ENCODE measurements around the gene MYO5A. TPM values are rescaled to one million over a fixed set of nuclear protein-coding genes. Genes with fewer than 3 reads are reported as not detected.

Gene MYO5A
- total and polyA plus RNA-seq, 10 of the 15 experiments (the other 5 are each of a cell fraction or from before 2014, with no cell fraction given), result 4.2 to 42.9 (median 31.1) TPM

DNA sequence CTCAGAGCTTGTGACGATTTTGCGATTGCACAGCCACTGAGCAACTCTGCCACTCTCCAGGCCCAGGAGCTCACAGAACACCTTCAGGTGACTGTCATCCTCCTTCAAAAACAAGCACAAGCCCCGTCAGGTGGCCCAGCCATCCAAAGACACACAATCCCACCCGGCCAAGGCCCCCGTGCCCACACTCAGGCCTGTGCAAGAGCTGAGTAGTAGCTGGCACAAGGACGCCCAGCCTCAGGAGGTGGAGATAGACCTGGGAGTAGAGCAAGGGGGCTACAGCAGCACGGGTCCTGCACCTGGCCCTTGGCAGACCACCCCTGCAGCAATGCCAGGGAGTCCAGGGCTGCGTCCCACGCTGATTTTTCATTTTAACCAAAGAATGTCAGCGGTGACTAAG lies 267.7 kb downstream of the MYO5A start:
- peaks cover 26% of the 10 kb centered on the region for H3K4me1 ChIP-seq (ENCODE audit: control insufficient read depth, insufficient read depth, low read length)
- no peak overlapping the region for H3K4me3 ChIP-seq
- no peaks in the 10 kb centered on the region for H4K20me1 ChIP-seq (ENCODE audit: control insufficient read depth, insufficient read depth)
- ChIA-PET SMC1A (ENCODE audit: uncharacterized antibody, unreplicated experiment) (interaction anchor here (1.0 to 10.7 kb wide), 14 partner anchors 27 to 477 kb away, joined by 3 to 143 read pairs (median 5); no protein-coding TSS in a partner anchor), CTCF (interaction anchor here (0.8 to 10.5 kb wide), 12 partner anchors 9 to 477 kb away, joined by 3 to 191 read pairs (median 6); no protein-coding TSS in a partner anchor), POLR2A (interaction anchor here (1.0 kb wide), 1 partner anchor 422 kb away, joined by 3 read pairs; no protein-coding TSS in a partner anchor), RAD21 (ENCODE audit: unreplicated experiment) (interaction anchor here (0.8 to 11.0 kb wide), 9 partner anchors 10 to 472 kb away, joined by 3 to 121 read pairs (median 4); no protein-coding TSS in a partner anchor)
- H3K9me3 ChIP-seq (replicated peaks; ENCODE audit: control insufficient read depth, insufficient read depth, low read length), result no peaks in the 10 kb centered on the region
- no TSS peak for BruUV-seq (replicated peaks)
- TF ChIP-seq SP1 (IDR thresholded peaks at IDR 0.05; ENCODE audit: low read depth, low read length) (no peak), NFIC (IDR thresholded peaks at IDR 0.05; ENCODE audit: low read depth, low read length) (no peak)
- H3K27ac ChIP-seq (ENCODE audit: control insufficient read depth, insufficient read depth), result peak overlapping the region; percentile 95
- ATAC-seq (no peak), DNase-seq (ENCODE audit: low read depth, low spot score) (no peak), FAIRE-seq (no peak)
- in situ Hi-C loops (cut with MboI), result no loop called here
- no peaks in the 10 kb centered on the region for H3K27me3 ChIP-seq (replicated peaks in 1 of 2; ENCODE audit: control insufficient read depth in 2 of 2, insufficient read depth in 2 of 2, low read length in 1 of 2)
- intact Hi-C loops (cut with micrococcal nuclease; ENCODE audit: unreplicated experiment), result loop anchor here (5.0 kb wide), 1 partner anchor 46 kb away; no protein-coding TSS in a partner anchor
- H3K36me3 ChIP-seq (ENCODE audit: control insufficient read depth in 2 of 2, insufficient read depth in 2 of 2, low read length in 1 of 2), result no peaks in the 10 kb centered on the region
- 97% methylated on average over 10 of the region's 10 CpGs for WGBS (ENCODE audit: insufficient coverage, insufficient replicate concordance, low lambda C conversion rate, missing lambda C conversion rate)
- H3K79me2 ChIP-seq (ENCODE audit: control insufficient read depth, insufficient read depth, low read length), result no peaks in the 10 kb centered on the region
- H3K9ac ChIP-seq (ENCODE audit: control insufficient read depth, insufficient read depth, low read length), result peak overlapping the region; percentile 73; the same call in 1 of the 2 replicates
- no peak overlapping the region; the same call in 1 of the 2 replicates for H2AFZ ChIP-seq (ENCODE audit: control insufficient read depth, low read depth, low read length)
- H3K4me2 ChIP-seq (ENCODE audit: control insufficient read depth, insufficient read depth), result no peak overlapping the region; the same call in 1 of the 2 replicates

DNA sequence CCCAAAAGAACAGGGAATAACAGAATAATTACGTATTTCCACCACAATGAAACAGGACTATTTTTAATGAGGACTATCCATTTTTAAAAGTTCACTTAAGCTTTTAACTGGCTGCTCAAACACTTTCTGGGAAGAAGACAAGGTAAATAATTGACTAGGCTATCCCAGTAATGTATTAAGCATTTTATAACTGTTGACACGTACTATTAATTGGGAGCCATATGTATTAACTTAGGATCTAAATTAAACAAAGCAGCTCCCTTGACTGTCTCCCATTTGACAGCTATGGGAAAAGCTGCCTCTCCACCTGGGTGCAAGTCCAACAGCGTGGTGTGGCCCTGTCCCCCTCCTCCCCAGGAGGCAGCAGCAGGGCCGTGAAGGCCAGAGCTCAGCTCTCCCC lies 269.2 kb downstream of the MYO5A start:
- POLR2A ChIA-PET, result interaction anchor here (0.5 kb wide), 1 partner anchor 293 kb away, joined by 6 read pairs; no protein-coding TSS in a partner anchor
- no peak overlapping the region for H3K4me2 ChIP-seq (ENCODE audit: control insufficient read depth, insufficient read depth)
- peaks cover 29% of the 10 kb centered on the region for H3K4me1 ChIP-seq (ENCODE audit: control insufficient read depth, insufficient read depth, low read length)
- 83% methylated on average over 4 of the region's 4 CpGs for WGBS (ENCODE audit: insufficient coverage, insufficient replicate concordance, low lambda C conversion rate, missing lambda C conversion rate)
- H3K4me3 ChIP-seq, result no peak overlapping the region
- SMC1A ChIA-PET (ENCODE audit: uncharacterized antibody, unreplicated experiment), result interaction anchor here (1.0 to 10.7 kb wide), 9 partner anchors 28 to 488 kb away, joined by 3 to 143 read pairs (median 5); no protein-coding TSS in a partner anchor
- H3K9ac ChIP-seq (ENCODE audit: control insufficient read depth, insufficient read depth, low read length), result no peak overlapping the region
- intact Hi-C loops (cut with micrococcal nuclease; ENCODE audit: unreplicated experiment) (loop anchor here (5.0 kb wide), 2 partner anchors 208 to 308 kb away; partner anchors contain the start of gene ARPP19), in situ Hi-C loops (cut with MboI) (no loop called here)
- H3K79me2 ChIP-seq (ENCODE audit: control insufficient read depth, insufficient read depth, low read length), result no peaks in the 10 kb centered on the region
- H3K27me3 ChIP-seq (replicated peaks in 1 of 2; ENCODE audit: control insufficient read depth in 2 of 2, insufficient read depth in 2 of 2, low read length in 1 of 2), result no peaks in the 10 kb centered on the region
- RAD21 ChIA-PET (ENCODE audit: unreplicated experiment), result interaction anchor here (0.9 to 11.0 kb wide), 4 partner anchors 58 to 478 kb away, joined by 3 to 121 read pairs (median 5); no protein-coding TSS in a partner anchor
- H4K20me1 ChIP-seq (ENCODE audit: control insufficient read depth, insufficient read depth), result no peaks in the 10 kb centered on the region
- H3K36me3 ChIP-seq (ENCODE audit: control insufficient read depth in 2 of 2, insufficient read depth in 2 of 2, low read length in 1 of 2), result no peaks in the 10 kb centered on the region
- BruUV-seq (replicated peaks), result no TSS peak
- H3K9me3 ChIP-seq (replicated peaks; ENCODE audit: control insufficient read depth, insufficient read depth, low read length), result no peaks in the 10 kb centered on the region
- ATAC-seq (no peak), FAIRE-seq (no peak), DNase-seq (ENCODE audit: low read depth, low spot score) (no peak)
- no peak overlapping the region for H3K27ac ChIP-seq (ENCODE audit: control insufficient read depth, insufficient read depth)
- CTCF ChIA-PET, result interaction anchor here (1.3 to 10.5 kb wide), 6 partner anchors 27 to 473 kb away, joined by 3 to 191 read pairs (median 32); no protein-coding TSS in a partner anchor
- H2AFZ ChIP-seq (ENCODE audit: control insufficient read depth, low read depth, low read length), result no peak overlapping the region
- TF ChIP-seq, protein P1, sequence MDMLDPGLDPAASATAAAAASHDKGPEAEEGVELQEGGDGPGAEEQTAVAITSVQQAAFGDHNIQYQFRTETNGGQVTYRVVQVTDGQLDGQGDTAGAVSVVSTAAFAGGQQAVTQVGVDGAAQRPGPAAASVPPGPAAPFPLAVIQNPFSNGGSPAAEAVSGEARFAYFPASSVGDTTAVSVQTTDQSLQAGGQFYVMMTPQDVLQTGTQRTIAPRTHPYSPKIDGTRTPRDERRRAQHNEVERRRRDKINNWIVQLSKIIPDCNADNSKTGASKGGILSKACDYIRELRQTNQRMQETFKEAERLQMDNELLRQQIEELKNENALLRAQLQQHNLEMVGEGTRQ (IDR thresholded peaks at IDR 0.05; ENCODE audit: borderline replicate concordance, low read depth, low read length), result no peak
- TF ChIP-seq, protein P2, sequence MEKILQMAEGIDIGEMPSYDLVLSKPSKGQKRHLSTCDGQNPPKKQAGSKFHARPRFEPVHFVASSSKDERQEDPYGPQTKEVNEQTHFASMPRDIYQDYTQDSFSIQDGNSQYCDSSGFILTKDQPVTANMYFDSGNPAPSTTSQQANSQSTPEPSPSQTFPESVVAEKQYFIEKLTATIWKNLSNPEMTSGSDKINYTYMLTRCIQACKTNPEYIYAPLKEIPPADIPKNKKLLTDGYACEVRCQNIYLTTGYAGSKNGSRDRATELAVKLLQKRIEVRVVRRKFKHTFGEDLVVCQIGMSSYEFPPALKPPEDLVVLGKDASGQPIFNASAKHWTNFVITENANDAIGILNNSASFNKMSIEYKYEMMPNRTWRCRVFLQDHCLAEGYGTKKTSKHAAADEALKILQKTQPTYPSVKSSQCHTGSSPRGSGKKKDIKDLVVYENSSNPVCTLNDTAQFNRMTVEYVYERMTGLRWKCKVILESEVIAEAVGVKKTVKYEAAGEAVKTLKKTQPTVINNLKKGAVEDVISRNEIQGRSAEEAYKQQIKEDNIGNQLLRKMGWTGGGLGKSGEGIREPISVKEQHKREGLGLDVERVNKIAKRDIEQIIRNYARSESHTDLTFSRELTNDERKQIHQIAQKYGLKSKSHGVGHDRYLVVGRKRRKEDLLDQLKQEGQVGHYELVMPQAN (conservative IDR thresholded peaks at IDR 0.05), result no peak
- TF ChIP-seq ZNF622 (IDR thresholded peaks at IDR 0.05) (no peak), MYC (IDR thresholded peaks at IDR 0.05; ENCODE audit: insufficient read depth, insufficient read length, insufficient replicate concordance, low read length, severe bottlenecking) (no peak)
- TF ChIP-seq, protein P3, sequence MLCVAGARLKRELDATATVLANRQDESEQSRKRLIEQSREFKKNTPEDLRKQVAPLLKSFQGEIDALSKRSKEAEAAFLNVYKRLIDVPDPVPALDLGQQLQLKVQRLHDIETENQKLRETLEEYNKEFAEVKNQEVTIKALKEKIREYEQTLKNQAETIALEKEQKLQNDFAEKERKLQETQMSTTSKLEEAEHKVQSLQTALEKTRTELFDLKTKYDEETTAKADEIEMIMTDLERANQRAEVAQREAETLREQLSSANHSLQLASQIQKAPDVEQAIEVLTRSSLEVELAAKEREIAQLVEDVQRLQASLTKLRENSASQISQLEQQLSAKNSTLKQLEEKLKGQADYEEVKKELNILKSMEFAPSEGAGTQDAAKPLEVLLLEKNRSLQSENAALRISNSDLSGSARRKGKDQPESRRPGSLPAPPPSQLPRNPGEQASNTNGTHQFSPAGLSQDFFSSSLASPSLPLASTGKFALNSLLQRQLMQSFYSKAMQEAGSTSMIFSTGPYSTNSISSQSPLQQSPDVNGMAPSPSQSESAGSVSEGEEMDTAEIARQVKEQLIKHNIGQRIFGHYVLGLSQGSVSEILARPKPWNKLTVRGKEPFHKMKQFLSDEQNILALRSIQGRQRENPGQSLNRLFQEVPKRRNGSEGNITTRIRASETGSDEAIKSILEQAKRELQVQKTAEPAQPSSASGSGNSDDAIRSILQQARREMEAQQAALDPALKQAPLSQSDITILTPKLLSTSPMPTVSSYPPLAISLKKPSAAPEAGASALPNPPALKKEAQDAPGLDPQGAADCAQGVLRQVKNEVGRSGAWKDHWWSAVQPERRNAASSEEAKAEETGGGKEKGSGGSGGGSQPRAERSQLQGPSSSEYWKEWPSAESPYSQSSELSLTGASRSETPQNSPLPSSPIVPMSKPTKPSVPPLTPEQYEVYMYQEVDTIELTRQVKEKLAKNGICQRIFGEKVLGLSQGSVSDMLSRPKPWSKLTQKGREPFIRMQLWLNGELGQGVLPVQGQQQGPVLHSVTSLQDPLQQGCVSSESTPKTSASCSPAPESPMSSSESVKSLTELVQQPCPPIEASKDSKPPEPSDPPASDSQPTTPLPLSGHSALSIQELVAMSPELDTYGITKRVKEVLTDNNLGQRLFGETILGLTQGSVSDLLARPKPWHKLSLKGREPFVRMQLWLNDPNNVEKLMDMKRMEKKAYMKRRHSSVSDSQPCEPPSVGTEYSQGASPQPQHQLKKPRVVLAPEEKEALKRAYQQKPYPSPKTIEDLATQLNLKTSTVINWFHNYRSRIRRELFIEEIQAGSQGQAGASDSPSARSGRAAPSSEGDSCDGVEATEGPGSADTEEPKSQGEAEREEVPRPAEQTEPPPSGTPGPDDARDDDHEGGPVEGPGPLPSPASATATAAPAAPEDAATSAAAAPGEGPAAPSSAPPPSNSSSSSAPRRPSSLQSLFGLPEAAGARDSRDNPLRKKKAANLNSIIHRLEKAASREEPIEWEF (IDR thresholded peaks at IDR 0.05; ENCODE audit: insufficient replicate concordance, low read depth, low read length), result no peak
